Measurements from ENCODE around the gene HSD3B7.

The HSD3B7 gene

DNA sequence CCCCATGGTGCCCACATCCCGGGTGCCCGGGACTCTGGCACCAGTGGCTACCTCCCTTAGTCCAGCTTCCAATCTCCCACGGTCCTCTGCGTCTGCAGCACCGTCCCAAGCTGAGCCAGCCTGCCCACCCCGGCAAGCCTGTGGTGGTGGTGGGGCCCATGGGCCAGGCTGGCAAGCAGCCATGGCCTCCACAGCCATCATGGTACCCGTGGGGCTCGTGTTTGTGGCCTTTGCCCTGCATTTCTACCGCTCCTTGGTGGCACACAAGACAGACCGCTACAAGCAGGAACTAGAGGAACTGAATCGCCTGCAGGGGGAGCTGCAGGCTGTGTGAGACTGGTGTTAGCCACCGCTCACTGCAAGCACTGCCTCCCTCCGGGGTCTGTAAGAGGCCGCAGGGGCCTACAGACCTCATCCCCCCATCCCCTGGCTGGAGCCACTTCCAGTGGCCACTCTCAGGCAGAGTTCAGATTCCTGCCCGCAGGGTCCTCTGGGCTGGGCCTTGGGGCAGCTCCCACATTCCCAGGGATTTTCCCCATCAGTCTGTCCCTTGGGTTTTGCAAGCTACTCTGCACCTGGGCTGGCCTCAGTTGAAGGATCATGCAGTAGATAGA lies 31.4 kb upstream of the HSD3B7 start (continued):
- peak; percentile 28; the same call in 1 of the 2 replicates for TF ChIP-seq ZBTB48 (tag by site-specific recombination; IDR thresholded peaks at IDR 0.05)
- TF ChIP-seq, protein P1, sequence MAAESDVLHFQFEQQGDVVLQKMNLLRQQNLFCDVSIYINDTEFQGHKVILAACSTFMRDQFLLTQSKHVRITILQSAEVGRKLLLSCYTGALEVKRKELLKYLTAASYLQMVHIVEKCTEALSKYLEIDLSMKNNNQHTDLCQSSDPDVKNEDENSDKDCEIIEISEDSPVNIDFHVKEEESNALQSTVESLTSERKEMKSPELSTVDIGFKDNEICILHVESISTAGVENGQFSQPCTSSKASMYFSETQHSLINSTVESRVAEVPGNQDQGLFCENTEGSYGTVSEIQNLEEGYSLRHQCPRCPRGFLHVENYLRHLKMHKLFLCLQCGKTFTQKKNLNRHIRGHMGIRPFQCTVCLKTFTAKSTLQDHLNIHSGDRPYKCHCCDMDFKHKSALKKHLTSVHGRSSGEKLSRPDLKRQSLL (tag by site-specific recombination; IDR thresholded peaks at IDR 0.05): no peak
- TF ChIP-seq ZNF24 (tag by site-specific recombination; IDR thresholded peaks at IDR 0.05): 0 out of 2 replicates have a peak, but pooled peaks have one; percentile 16
- TF ChIP-seq ZNF433 (tag by site-specific recombination; IDR thresholded peaks at IDR 0.05; ENCODE audit: low read depth): no peak
- no peak for TF ChIP-seq ZNF707 (tag by site-specific recombination; IDR thresholded peaks at IDR 0.05)
- TF ChIP-seq, protein P2, sequence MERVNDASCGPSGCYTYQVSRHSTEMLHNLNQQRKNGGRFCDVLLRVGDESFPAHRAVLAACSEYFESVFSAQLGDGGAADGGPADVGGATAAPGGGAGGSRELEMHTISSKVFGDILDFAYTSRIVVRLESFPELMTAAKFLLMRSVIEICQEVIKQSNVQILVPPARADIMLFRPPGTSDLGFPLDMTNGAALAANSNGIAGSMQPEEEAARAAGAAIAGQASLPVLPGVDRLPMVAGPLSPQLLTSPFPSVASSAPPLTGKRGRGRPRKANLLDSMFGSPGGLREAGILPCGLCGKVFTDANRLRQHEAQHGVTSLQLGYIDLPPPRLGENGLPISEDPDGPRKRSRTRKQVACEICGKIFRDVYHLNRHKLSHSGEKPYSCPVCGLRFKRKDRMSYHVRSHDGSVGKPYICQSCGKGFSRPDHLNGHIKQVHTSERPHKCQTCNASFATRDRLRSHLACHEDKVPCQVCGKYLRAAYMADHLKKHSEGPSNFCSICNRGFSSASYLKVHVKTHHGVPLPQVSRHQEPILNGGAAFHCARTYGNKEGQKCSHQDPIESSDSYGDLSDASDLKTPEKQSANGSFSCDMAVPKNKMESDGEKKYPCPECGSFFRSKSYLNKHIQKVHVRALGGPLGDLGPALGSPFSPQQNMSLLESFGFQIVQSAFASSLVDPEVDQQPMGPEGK (tag by site-specific recombination; IDR thresholded peaks at IDR 0.05): peak; percentile 26; the same call in 1 of the 2 replicates
- TF ChIP-seq, protein P3, sequence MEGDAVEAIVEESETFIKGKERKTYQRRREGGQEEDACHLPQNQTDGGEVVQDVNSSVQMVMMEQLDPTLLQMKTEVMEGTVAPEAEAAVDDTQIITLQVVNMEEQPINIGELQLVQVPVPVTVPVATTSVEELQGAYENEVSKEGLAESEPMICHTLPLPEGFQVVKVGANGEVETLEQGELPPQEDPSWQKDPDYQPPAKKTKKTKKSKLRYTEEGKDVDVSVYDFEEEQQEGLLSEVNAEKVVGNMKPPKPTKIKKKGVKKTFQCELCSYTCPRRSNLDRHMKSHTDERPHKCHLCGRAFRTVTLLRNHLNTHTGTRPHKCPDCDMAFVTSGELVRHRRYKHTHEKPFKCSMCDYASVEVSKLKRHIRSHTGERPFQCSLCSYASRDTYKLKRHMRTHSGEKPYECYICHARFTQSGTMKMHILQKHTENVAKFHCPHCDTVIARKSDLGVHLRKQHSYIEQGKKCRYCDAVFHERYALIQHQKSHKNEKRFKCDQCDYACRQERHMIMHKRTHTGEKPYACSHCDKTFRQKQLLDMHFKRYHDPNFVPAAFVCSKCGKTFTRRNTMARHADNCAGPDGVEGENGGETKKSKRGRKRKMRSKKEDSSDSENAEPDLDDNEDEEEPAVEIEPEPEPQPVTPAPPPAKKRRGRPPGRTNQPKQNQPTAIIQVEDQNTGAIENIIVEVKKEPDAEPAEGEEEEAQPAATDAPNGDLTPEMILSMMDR (tag by site-specific recombination; IDR thresholded peaks at IDR 0.05): peak; percentile 97
- TF ChIP-seq, protein P4, sequence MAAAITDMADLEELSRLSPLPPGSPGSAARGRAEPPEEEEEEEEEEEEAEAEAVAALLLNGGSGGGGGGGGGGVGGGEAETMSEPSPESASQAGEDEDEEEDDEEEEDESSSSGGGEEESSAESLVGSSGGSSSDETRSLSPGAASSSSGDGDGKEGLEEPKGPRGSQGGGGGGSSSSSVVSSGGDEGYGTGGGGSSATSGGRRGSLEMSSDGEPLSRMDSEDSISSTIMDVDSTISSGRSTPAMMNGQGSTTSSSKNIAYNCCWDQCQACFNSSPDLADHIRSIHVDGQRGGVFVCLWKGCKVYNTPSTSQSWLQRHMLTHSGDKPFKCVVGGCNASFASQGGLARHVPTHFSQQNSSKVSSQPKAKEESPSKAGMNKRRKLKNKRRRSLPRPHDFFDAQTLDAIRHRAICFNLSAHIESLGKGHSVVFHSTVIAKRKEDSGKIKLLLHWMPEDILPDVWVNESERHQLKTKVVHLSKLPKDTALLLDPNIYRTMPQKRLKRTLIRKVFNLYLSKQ (tag by site-specific recombination; IDR thresholded peaks at IDR 0.05; ENCODE audit: borderline replicate concordance): no peak
- TF ChIP-seq ZBTB20 (tag by site-specific recombination; IDR thresholded peaks at IDR 0.05): peak; percentile 33; the same call in 1 of the 2 replicates

DNA sequence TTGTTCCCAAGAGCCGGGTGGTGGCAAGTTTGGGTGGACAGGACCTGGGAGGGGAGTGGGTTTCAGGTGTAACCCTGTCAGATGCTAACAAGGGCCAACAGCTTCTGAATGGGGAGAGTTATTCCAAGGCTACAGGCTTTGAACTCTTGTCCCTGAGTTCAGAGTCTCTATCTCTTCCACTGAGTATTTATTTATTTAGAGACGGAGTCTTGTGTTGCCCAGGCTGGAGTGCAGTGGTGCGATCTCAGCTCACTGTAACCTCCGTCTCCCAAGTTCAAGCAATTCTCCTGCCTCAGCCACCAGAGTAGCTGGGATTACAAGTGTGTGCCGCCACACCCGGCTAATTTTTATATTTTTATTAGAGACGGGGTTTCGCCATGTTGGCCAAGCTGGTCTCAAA lies 30.0 kb upstream of the HSD3B7 start:
- ChIA-PET CTCF (interaction anchor here (0.6 to 5.3 kb wide), 11 partner anchors 13 to 1139 kb away, joined by 3 to 74 read pairs (median 6); partner anchors contain the start of genes HSD3B7 and PAGR1), POLR2A (interaction anchor here (0.7 to 0.9 kb wide), 2 partner anchors 101 to 138 kb away, joined by 3 read pairs; no protein-coding TSS in a partner anchor)
- peaks cover 10 to 16% of the 10 kb centered on the region in 2 experiments for H3K36me3 ChIP-seq (ENCODE audit: control insufficient read depth in 2 of 2, insufficient read depth in 1 of 2, low read length in 2 of 2)

More for the DNA sequence above, 30.0 kb upstream of the HSD3B7 start:
- Histone ChIP-seq H3K4me1 (ENCODE audit: control insufficient read depth, insufficient read depth, low read length) (peaks cover 2% of the 10 kb centered on the region; the same call in 1 of the 2 replicates), H3K27ac (ENCODE audit: extremely low read depth, low read depth, low read length) (no peak overlapping the region), H3K4me3 (ENCODE audit: low read depth, low read length) (no peak overlapping the region), H3K9me3 (ENCODE audit: control insufficient read depth, insufficient read depth, low read depth, low read length) (no peaks in the 10 kb centered on the region)
- no peak for TF ChIP-seq ZNF10 (tag by site-specific recombination; IDR thresholded peaks at IDR 0.05)
- TF ChIP-seq, protein P5, sequence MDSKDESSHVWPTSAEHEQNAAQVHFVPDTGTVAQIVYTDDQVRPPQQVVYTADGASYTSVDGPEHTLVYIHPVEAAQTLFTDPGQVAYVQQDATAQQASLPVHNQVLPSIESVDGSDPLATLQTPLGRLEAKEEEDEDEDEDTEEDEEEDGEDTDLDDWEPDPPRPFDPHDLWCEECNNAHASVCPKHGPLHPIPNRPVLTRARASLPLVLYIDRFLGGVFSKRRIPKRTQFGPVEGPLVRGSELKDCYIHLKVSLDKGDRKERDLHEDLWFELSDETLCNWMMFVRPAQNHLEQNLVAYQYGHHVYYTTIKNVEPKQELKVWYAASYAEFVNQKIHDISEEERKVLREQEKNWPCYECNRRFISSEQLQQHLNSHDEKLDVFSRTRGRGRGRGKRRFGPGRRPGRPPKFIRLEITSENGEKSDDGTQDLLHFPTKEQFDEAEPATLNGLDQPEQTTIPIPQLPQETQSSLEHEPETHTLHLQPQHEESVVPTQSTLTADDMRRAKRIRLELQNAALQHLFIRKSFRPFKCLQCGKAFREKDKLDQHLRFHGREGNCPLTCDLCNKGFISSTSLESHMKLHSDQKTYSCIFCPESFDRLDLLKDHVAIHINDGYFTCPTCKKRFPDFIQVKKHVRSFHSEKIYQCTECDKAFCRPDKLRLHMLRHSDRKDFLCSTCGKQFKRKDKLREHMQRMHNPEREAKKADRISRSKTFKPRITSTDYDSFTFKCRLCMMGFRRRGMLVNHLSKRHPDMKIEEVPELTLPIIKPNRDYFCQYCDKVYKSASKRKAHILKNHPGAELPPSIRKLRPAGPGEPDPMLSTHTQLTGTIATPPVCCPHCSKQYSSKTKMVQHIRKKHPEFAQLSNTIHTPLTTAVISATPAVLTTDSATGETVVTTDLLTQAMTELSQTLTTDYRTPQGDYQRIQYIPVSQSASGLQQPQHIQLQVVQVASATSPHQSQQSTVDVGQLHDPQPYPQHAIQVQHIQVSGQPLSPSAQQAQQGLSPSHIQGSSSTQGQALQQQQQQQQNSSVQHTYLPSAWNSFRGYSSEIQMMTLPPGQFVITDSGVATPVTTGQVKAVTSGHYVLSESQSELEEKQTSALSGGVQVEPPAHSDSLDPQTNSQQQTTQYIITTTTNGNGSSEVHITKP (tag by site-specific recombination; IDR thresholded peaks at IDR 0.05): peak; percentile 24; the same call in 1 of the 2 replicates
